Camera-type eye (tissue), 1 donor: ENCODE data around the gene MIER3. TPM values are rescaled to one million over a fixed set of nuclear protein-coding genes. Genes with fewer than 3 reads are reported as not detected.

Experiments used
- total RNA-seq: library from RNA; depleted of rRNA; stranded (reverse); fragments of >200 nt; gene quantifications from one replicate; pipeline ENCODE4 v1.2.3, GENCODE V29; 2014

The MIER3 gene
- 43.8 TPM for total RNA-seq

GRCh38 chr5:56951946-56952691, at the start of gene MIER3:
Gene MIER3 (minus strand): TSS chr5:56952123. CDS start chr5:56952102, 21 bp downstream.

GRCh38 chr5:56909294-56910209, 42.4 kb downstream of the MIER3 start, which contains the start of gene SETD9:
Gene SETD9 (plus strand): TSS chr5:56909596. CDS start chr5:56909646, 50 bp downstream.

Other genes with a start within 250 kb of the MIER3 start
- gene MAP3K1, start 136.6 kb downstream of the MIER3 start, total RNA-seq, result 69.9 TPM
- gene SETD9, start 42.5 kb downstream of the MIER3 start, total RNA-seq, result 12.0 TPM
- 182 TPM for gene GPBP1, start 221.9 kb upstream of the MIER3 start, total RNA-seq